ENCODE measurements around the gene SLC35F2. TPM values are rescaled to one million over a fixed set of nuclear protein-coding genes. Genes with fewer than 3 reads are reported as not detected.

Gene SLC35F2
- polyA plus RNA-seq, 1 of the 3 experiments (the other 2 are of a cell fraction), result 12.4 TPM

DNA sequence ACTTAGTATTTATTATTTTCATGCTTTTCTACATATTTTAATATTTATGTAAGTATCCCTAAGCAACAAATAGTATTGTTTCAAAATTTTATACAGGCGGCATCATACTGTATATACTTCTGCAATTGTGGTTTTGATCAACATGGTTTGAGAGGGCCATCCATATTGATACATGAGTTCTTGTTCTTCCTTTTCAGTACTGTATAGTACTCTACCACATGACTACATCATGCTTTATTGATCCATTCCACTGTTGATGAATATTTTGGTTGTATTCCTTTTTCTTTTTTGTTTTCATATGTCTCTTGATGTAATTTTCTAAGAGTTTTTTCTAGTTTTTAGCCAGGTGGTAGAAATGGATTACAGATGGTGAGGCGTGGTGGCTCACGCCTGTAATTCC is 40.1 kb downstream of the SLC35F2 start:
- Histone ChIP-seq H3F3A (replicated peaks; ENCODE audit: insufficient read depth) (peaks cover 11% of the 10 kb centered on the region), H3K4me3 (ENCODE audit: low read depth in 2 of 2, low read length in 1 of 2) (no peak overlapping the region), H3K4me1 (ENCODE audit: control insufficient read depth in 1 of 2, insufficient read depth in 2 of 2, low read depth in 1 of 2, low read length in 1 of 2) (peaks cover 2 to 10% of the 10 kb centered on the region in 2 experiments; a peak in 2 of 4 replicates), H3K9me3 (no peaks in the 10 kb centered on the region), H3K9ac (no peak overlapping the region), H3K27ac (ENCODE audit: low read depth in 2 of 2, low read length in 1 of 2) (no peak overlapping the region), H4K20me1 (ENCODE audit: insufficient read depth) (no peaks in the 10 kb centered on the region), H2AFZ (ENCODE audit: low read depth) (no peak overlapping the region), H3K79me2 (ENCODE audit: insufficient read depth) (peaks cover 8% of the 10 kb centered on the region; the same call in 1 of the 2 replicates), H3K9me2 (no peaks in the 10 kb centered on the region), H3K36me3 (replicated peaks in 1 of 2; ENCODE audit: control insufficient read depth in 1 of 2, insufficient read depth in 2 of 2, low read length in 1 of 2) (no peaks in the 10 kb centered on the region), H3K27me3 (ENCODE audit: insufficient read depth) (no peaks in the 10 kb centered on the region), H3K4me2 (no peak overlapping the region)
- ChIA-PET CTCF (no interaction called here), POLR2A (no interaction called here)
- TF ChIP-seq FOSL2 (IDR thresholded peaks at IDR 0.05; ENCODE audit: borderline replicate concordance, low read depth) (no peak), NRF1 (IDR thresholded peaks at IDR 0.05; ENCODE audit: low read depth, low read length) (no peak), EZH2phosphoT487 (IDR thresholded peaks at IDR 0.05; ENCODE audit: borderline replicate concordance, low read depth) (no peak), ELF1 (IDR thresholded peaks at IDR 0.05) (no peak), POLR2AphosphoS5 (IDR thresholded peaks at IDR 0.05; ENCODE audit: low read depth, low read length) (no peak), PBX3 (IDR thresholded peaks at IDR 0.05) (no peak), TEAD4 (IDR thresholded peaks at IDR 0.05; ENCODE audit: borderline replicate concordance, insufficient read depth) (no peak), FOXJ3 (CRISPR knock-in tag; IDR thresholded peaks at IDR 0.05) (no peak), USF1 (IDR thresholded peaks at IDR 0.05; ENCODE audit: borderline replicate concordance, low read depth) (no peak), YY1 (IDR thresholded peaks at IDR 0.05; ENCODE audit: low read depth) (no peak), JUND (IDR thresholded peaks at IDR 0.05) (no peak), RFX5 (IDR thresholded peaks at IDR 0.05; ENCODE audit: low read length) (no peak), TAF1 (IDR thresholded peaks at IDR 0.05; ENCODE audit: borderline replicate concordance, low read depth, low read length) (no peak), GABPA (IDR thresholded peaks at IDR 0.05; ENCODE audit: low read depth) (no peak), RCOR1 (IDR thresholded peaks at IDR 0.05; ENCODE audit: low read length) (no peak), EP300 (IDR thresholded peaks at IDR 0.05; ENCODE audit: borderline replicate concordance in 1 of 2, low read depth in 1 of 2, low read length in 1 of 2) (no peak), SIN3A (IDR thresholded peaks at IDR 0.05; ENCODE audit: borderline replicate concordance, low read depth, low read length) (no peak)
- TF ChIP-seq, protein P1, sequence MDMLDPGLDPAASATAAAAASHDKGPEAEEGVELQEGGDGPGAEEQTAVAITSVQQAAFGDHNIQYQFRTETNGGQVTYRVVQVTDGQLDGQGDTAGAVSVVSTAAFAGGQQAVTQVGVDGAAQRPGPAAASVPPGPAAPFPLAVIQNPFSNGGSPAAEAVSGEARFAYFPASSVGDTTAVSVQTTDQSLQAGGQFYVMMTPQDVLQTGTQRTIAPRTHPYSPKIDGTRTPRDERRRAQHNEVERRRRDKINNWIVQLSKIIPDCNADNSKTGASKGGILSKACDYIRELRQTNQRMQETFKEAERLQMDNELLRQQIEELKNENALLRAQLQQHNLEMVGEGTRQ (IDR thresholded peaks at IDR 0.05; ENCODE audit: borderline replicate concordance, low read depth, low read length), result no peak
- TF ChIP-seq, protein P2, sequence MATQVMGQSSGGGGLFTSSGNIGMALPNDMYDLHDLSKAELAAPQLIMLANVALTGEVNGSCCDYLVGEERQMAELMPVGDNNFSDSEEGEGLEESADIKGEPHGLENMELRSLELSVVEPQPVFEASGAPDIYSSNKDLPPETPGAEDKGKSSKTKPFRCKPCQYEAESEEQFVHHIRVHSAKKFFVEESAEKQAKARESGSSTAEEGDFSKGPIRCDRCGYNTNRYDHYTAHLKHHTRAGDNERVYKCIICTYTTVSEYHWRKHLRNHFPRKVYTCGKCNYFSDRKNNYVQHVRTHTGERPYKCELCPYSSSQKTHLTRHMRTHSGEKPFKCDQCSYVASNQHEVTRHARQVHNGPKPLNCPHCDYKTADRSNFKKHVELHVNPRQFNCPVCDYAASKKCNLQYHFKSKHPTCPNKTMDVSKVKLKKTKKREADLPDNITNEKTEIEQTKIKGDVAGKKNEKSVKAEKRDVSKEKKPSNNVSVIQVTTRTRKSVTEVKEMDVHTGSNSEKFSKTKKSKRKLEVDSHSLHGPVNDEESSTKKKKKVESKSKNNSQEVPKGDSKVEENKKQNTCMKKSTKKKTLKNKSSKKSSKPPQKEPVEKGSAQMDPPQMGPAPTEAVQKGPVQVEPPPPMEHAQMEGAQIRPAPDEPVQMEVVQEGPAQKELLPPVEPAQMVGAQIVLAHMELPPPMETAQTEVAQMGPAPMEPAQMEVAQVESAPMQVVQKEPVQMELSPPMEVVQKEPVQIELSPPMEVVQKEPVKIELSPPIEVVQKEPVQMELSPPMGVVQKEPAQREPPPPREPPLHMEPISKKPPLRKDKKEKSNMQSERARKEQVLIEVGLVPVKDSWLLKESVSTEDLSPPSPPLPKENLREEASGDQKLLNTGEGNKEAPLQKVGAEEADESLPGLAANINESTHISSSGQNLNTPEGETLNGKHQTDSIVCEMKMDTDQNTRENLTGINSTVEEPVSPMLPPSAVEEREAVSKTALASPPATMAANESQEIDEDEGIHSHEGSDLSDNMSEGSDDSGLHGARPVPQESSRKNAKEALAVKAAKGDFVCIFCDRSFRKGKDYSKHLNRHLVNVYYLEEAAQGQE (IDR thresholded peaks at IDR 0.05; ENCODE audit: low read depth, low read length), result no peak
- WGBS (ENCODE audit: low lambda C conversion rate), result 97% methylated on average over 3 of the region's 3 CpGs
- no peak for DNase-seq
